Smooth muscle cell (in vitro differentiated cells): Measurements from ENCODE around the gene WDFY2. TPM values are rescaled to one million over a fixed set of nuclear protein-coding genes. Genes with fewer than 3 reads are reported as not detected.

Experiments
- DNase-seq: peaks from one replicate; lab custom pipeline; 2025; ENCODE audit not compliant: unreplicated experiment; lab: John Stamatoyannopoulos, UW
- H2AFZ ChIP-seq: fragments of 200-600 bp; sonication (generic); 2 replicates; pipeline ENCODE4 v1.6.0; 2016; ENCODE audit warnings: antibody characterized with exemption, low read depth, mild to moderate bottlenecking
- H3F3A ChIP-seq: fragments of 200-600 bp; sonication (generic); 2 replicates; pipeline ENCODE4 v1.6.0; 2017; ENCODE audit warnings: antibody characterized with exemption, low read depth
- H3K27ac ChIP-seq: fragments of 200-600 bp; sonication (generic); 2 replicates; pipeline ENCODE4 v1.5.1; 2016; ENCODE audit warnings: low read depth, mild to moderate bottlenecking
- H3K27me3 ChIP-seq: fragments of 200-600 bp; sonication (generic); 2 replicates; pipeline ENCODE4 v1.6.1; 2016; ENCODE audit warnings: low read depth, mild to moderate bottlenecking
- H3K36me3 ChIP-seq: fragments of 200-600 bp; sonication (generic); 2 replicates; pipeline ENCODE4 v1.5.1; 2016; ENCODE audit warnings: low read depth
- H3K4me1 ChIP-seq: fragments of 200-600 bp; sonication (generic); 2 replicates; pipeline ENCODE4 v1.5.1; 2016; ENCODE audit warnings: low read depth
- H3K4me2 ChIP-seq: fragments of 200-600 bp; sonication (generic); 2 replicates; pipeline ENCODE4 v1.6.0; 2016; ENCODE audit warnings: mild to moderate bottlenecking
- H3K4me3 ChIP-seq: fragments of 200-600 bp; sonication (generic); 2 replicates; pipeline ENCODE4 v1.5.1; 2016; ENCODE audit warnings: mild to moderate bottlenecking
- H3K79me2 ChIP-seq: fragments of 200-600 bp; sonication (generic); 2 replicates; pipeline ENCODE4 v1.6.0; 2016; ENCODE audit warnings: low read depth, mild to moderate bottlenecking
- H3K9ac ChIP-seq: fragments of 200-600 bp; sonication (generic); 2 replicates; pipeline ENCODE4 v1.6.0; 2016; ENCODE audit warnings: low read depth
- H3K9me3 ChIP-seq: fragments of 200-600 bp; sonication (generic); replicated peaks from 2 replicates; pipeline ENCODE4 v1.5.1; 2016; ENCODE audit warnings: low read depth
- H4K20me1 ChIP-seq: fragments of 200-600 bp; sonication (generic); 2 replicates; pipeline ENCODE4 v1.6.0; 2016; ENCODE audit warnings: low read depth
- CTCF ChIP-seq: fragments of 200-600 bp; sonication (generic); IDR thresholded peaks from 2 replicates; pipeline ENCODE4 v1.5.1; 2017; ENCODE audit warnings: borderline replicate concordance, mild to moderate bottlenecking, antibody characterized with exemption; ENCODE audit not compliant: insufficient read depth, poor library complexity, severe bottlenecking
- WGBS: methylation state at CpG from one replicate; pipeline ENCODE4 v1.1.7; 2016; ENCODE audit warnings: low lambda C conversion rate; 5-methylcytosine and 5-hydroxymethylcytosine counted together
- polyA plus RNA-seq: library from polyadenylated mRNA; unstranded; fragments of >200 nt; fragmentation: Nextera tagmentation; extraction: Ambion mirVana; gene quantifications from 2 replicates; pipeline ENCODE4 v1.2.1, GENCODE V29; 2016
- total RNA-seq: library from RNA; depleted of rRNA; stranded (reverse); fragments of >200 nt; gene quantifications from 2 replicates; pipeline ENCODE4 v1.2.3, GENCODE V29; 2014

WDFY2 gene
- total and polyA plus RNA-seq, 2 experiments from 2014 or later: 6.6 to 13.7 TPM

GRCh38 chr13:51802631-51803418 lies 218.6 kb downstream of the WDFY2 start:
- peak overlapping the region; percentile 75 for H2AFZ ChIP-seq
- peaks cover 14% of the 10 kb centered on the region for H3F3A ChIP-seq
- H3K4me3 ChIP-seq: peak overlapping the region; percentile 79
- H4K20me1 ChIP-seq: no peaks in the 10 kb centered on the region
- H3K36me3 ChIP-seq: no peaks in the 10 kb centered on the region
- no peak for TF ChIP-seq CTCF
- H3K4me1 ChIP-seq: peaks cover 32% of the 10 kb centered on the region
- 62% methylated on average over 9 of the region's 9 CpGs for WGBS
- no peaks in the 10 kb centered on the region for H3K27me3 ChIP-seq
- H3K79me2 ChIP-seq: no peaks in the 10 kb centered on the region
- peak overlapping the region; percentile 95 for H3K9ac ChIP-seq
- H3K27ac ChIP-seq: peak overlapping the region; percentile 93
- no peak for DNase-seq
- H3K4me2 ChIP-seq: peak overlapping the region; percentile 94
- H3K9me3 ChIP-seq: no peaks in the 10 kb centered on the region

GRCh38 chr13:51803422-51804294 lies 219.4 kb downstream of the WDFY2 start, which contains the start of gene DHRS12:
TSS of gene DHRS12 (minus strand) at chr13:51804163. CDS start at chr13:51799659, 4,504 bp downstream.
- no peak for TF ChIP-seq CTCF
- Histone ChIP-seq H3K36me3 (no peaks in the 10 kb centered on the region), H2AFZ (peak within 1 kb of the TSS; percentile 75), H3K4me3 (peak within 1 kb of the TSS; percentile 79), H3K9me3 (no peaks in the 10 kb centered on the region), H3K79me2 (no peaks in the 10 kb centered on the region), H4K20me1 (no peaks in the 10 kb centered on the region), H3F3A (peaks cover 14% of the 10 kb centered on the region), H3K27ac (peak within 1 kb of the TSS; percentile 93), H3K4me2 (peak within 1 kb of the TSS; percentile 94), H3K4me1 (peaks cover 32% of the 10 kb centered on the region), H3K9ac (peak within 1 kb of the TSS; percentile 95), H3K27me3 (no peaks in the 10 kb centered on the region)
- DNase-seq: peak; percentile 77
- 1% methylated on average over 84 of the region's 91 CpGs for WGBS

- peak overlapping the region; percentile 93 for H3K27ac ChIP-seq
- no peaks in the 10 kb centered on the region for H3K9me3 ChIP-seq
- no peaks in the 10 kb centered on the region for H3K27me3 ChIP-seq
- no peaks in the 10 kb centered on the region for H4K20me1 ChIP-seq
- H3K4me3 ChIP-seq: peak overlapping the region; percentile 79
- H3K36me3 ChIP-seq: no peaks in the 10 kb centered on the region
- no peaks in the 10 kb centered on the region for H3K79me2 ChIP-seq
- peak overlapping the region; percentile 75 for H2AFZ ChIP-seq
- peak overlapping the region; percentile 94 for H3K4me2 ChIP-seq
- no peak for DNase-seq
- H3K4me1 ChIP-seq: peaks cover 32% of the 10 kb centered on the region
- peaks cover 14% of the 10 kb centered on the region for H3F3A ChIP-seq
- peak overlapping the region; percentile 95 for H3K9ac ChIP-seq
- WGBS: 22% methylated on average over 31 of the region's 31 CpGs
- TF ChIP-seq CTCF: no peak
Observed at GRCh38 chr13:51804295-51805172, 220.3 kb downstream of the WDFY2 start.
